HG03135 (cell line): ENCODE measurements around the gene COX8C.
"Not testable (repeated sequence)": the region's sequence is repeated elsewhere in the genome, so short reads cannot be mapped to it uniquely, and the experiment has no call there.

Source experiments
- ATAC-seq: cut with Tn5 transposase; IDR thresholded peaks from one replicate; pipeline ENCODE4 v1.9.1; 2021; ENCODE audit warnings: mild to moderate bottlenecking, moderate library complexity; ENCODE audit not compliant: unreplicated experiment

COX8C gene

GRCh38 chr14:93319958-93320357 lies 27.0 kb upstream of the COX8C start:
- no peak for ATAC-seq

- no peak for ATAC-seq
These were observed 26.5 kb upstream of the COX8C start for GRCh38 chr14:93320489-93320888.

GRCh38 chr14:93322929-93323599 lies 23.9 kb upstream of the COX8C start:
- ATAC-seq: no peak

- no peak for ATAC-seq
These were observed 23.3 kb upstream of the COX8C start for GRCh38 chr14:93323600-93324174.

GRCh38 chr14:93326196-93326595 lies 20.8 kb upstream of the COX8C start:
- ATAC-seq: no peak

GRCh38 chr14:93328546-93328945 lies 18.4 kb upstream of the COX8C start:
- ATAC-seq: no peak

- ATAC-seq: no peak
These were observed 16.9 kb upstream of the COX8C start for GRCh38 chr14:93329965-93330608.

- no peak for ATAC-seq
These were observed 16.4 kb upstream of the COX8C start for GRCh38 chr14:93330609-93331000.

GRCh38 chr14:93331002-93331727 lies 15.8 kb upstream of the COX8C start:
- no peak for ATAC-seq

GRCh38 chr14:93331728-93332396 lies 15.1 kb upstream of the COX8C start:
- ATAC-seq: peak; percentile 1

- peak; percentile 67 for ATAC-seq
These were observed 14.6 kb upstream of the COX8C start for GRCh38 chr14:93332397-93332852.

GRCh38 chr14:93332853-93333630 lies 13.9 kb upstream of the COX8C start, which contains the start of gene BTBD7:
BTBD7 (minus strand) TSS chr14:93333036; CDS start chr14:93296051, 36,985 bp downstream.
- peak; percentile 77 for ATAC-seq

GRCh38 chr14:93333631-93334103 lies 13.3 kb upstream of the COX8C start:
- ATAC-seq: no peak

GRCh38 chr14:93337143-93337753 lies 9.7 kb upstream of the COX8C start:
- ATAC-seq: no peak

GRCh38 chr14:93337884-93338283 lies 9.1 kb upstream of the COX8C start:
- no peak for ATAC-seq

GRCh38 chr14:93343266-93343665 lies 3.7 kb upstream of the COX8C start:
- ATAC-seq: no peak

- no peak for ATAC-seq
These were observed 3.2 kb upstream of the COX8C start for GRCh38 chr14:93343797-93344196.

GRCh38 chr14:93347850-93348249 lies 868 bp downstream of the COX8C start:
- no peak for ATAC-seq

GRCh38 chr14:93348292-93348691 lies 1.3 kb downstream of the COX8C start:
- ATAC-seq: no peak

- ATAC-seq: not testable (repeated sequence)
These were observed 7.9 kb downstream of the COX8C start for GRCh38 chr14:93354873-93355272.
